Heart left ventricle (tissue), 16 donors: Measurements from ENCODE around the gene SLC12A8. TPM values are rescaled to one million over a fixed set of nuclear protein-coding genes. Genes with fewer than 3 reads are reported as not detected.

Experiments
- ATAC-seq, 4 donors: fragments of 200-7000 bp; cut with Tn5 transposase; one replicate each; pipeline ENCODE4 v1.9.1; 2020 to 2022; ENCODE audit warnings: moderate library complexity in 4 of 4, mild to moderate bottlenecking in 3 of 4, moderate number of reproducible peaks in 1 of 4
- DNase-seq, 5 donors: peaks; one replicate each; pipeline ENCODE4 v3.0.0-alpha.2; 2020
- H3K27ac ChIP-seq, 12 donors: fragments of 200-600 bp; sonication (generic) in 4 of 12; one replicate each; pipeline versions ENCODE4 v1.5.0 to v1.8.0; 2016 to 2022; ENCODE audit warnings: mild to moderate bottlenecking in 2 of 12
- H3K27me3 ChIP-seq, 9 donors: fragments of 200-600 bp; sonication (generic) in 2 of 9; one replicate each; pipeline versions ENCODE4 v1.5.1 to v1.8.0; 2016 to 2022; ENCODE audit warnings: mild to moderate bottlenecking in 3 of 9
- H3K36me3 ChIP-seq, 9 donors: fragments of 200-600 bp; sonication (generic) in 2 of 9; one replicate each; pipeline versions ENCODE4 v1.5.0 to v1.8.0; 2018 to 2022; ENCODE audit warnings: mild to moderate bottlenecking in 2 of 9
- H3K4me1 ChIP-seq, 12 donors: fragments of 200-600 bp; sonication (generic) in 4 of 12; one replicate each; pipeline versions ENCODE4 v1.5.0 to v1.8.0; 2016 to 2022; ENCODE audit warnings: mild to moderate bottlenecking in 3 of 12
- H3K4me3 ChIP-seq, 12 donors: fragments of 200-600 bp; sonication (generic) in 4 of 12; one replicate each; pipeline versions ENCODE4 v1.5.0 to v1.8.0; 2017 to 2022; ENCODE audit warnings: mild to moderate bottlenecking in 9 of 12, moderate library complexity in 4 of 12
- H3K9me3 ChIP-seq, 12 donors: fragments of 200-600 bp; sonication (generic) in 4 of 12; one replicate each; pipeline versions ENCODE4 v1.5.0 to v1.8.0; 2016 to 2022; ENCODE audit warnings: mild to moderate bottlenecking in 1 of 12
- CTCF ChIP-seq, 12 donors: fragments of 200-600 bp; sonication (generic) in 4 of 12; IDR thresholded peaks; one replicate each; pipeline versions ENCODE4 v1.5.0 to v1.8.0; 2018 to 2022; ENCODE audit warnings: antibody characterized with exemption in 12 of 12, mild to moderate bottlenecking in 5 of 12
- POLR2A ChIP-seq, 2 donors: fragments of 450-650 bp; IDR thresholded peaks; one replicate each; pipeline ENCODE4 v1.6.1; 2017; ENCODE audit warnings: antibody characterized with exemption in 2 of 2, mild to moderate bottlenecking in 2 of 2, moderate library complexity in 2 of 2
- WGBS, 4 donors: extraction: QIAGEN DNeasy Blood & Tissue Kit in 2 of 4; methylation state at CpG; one replicate each; pipeline versions ENCODE4 v1.1.5 to v1.1.7; 2013 to 2018; 5-methylcytosine and 5-hydroxymethylcytosine counted together
- intact Hi-C, 10 donors: fragments of 100-400 bp; cut with DNase I; formaldehyde crosslinking; loops; one replicate each; pipeline versions ENCODE4 v1.11.1 to v1.14.2; 2022
- polyA plus RNA-seq, 2 donors: library from polyadenylated mRNA; stranded (reverse); fragments of 200-250 nt; gene quantifications; one replicate each; pipeline ENCODE4 v1.2.3, GENCODE V29; 2013
- total RNA-seq, 9 donors: library from RNA; depleted of rRNA in 2 of 9; stranded (reverse); fragments of >200 nt in 2 of 9; fragmentation: NEBNext Ultra II Directional in 3 of 9; extraction: Animal tissue kit (Norgen Biotek cat#: 25700) in 3 of 9; gene quantifications; one replicate each; pipeline versions ENCODE4 v1.1.0 to v1.2.4, GENCODE V29; 2016 to 2023
- donor health status: ischemic (EF 13 %, LVEDD 7.1; RV severe dilation, severe dysfunction).
- donor health status: healthy with polysubstance abuse.
- donor health status: DM: no; HTN: yes; CAD: no.
- donor health status: DM: no; HTN: no; CAD: no.
- donor health status: ischemic (EF 25% LVEDD 6.9; RV normal size, moderate dysfunction).
- donor health status: ischemic (EF 25% LVEDD 5.7; RV mildly dilated, moderate dysfunction).
- donor health status: healthy.
- donor health status: DM: yes; HTN: yes; CAD: no.
- donor health status: ischemic (EF 35%, LVEDD 5.7; RV mildly dilated, moderate dysfunction).
- donor health status: nonischemic (EF 11% LVEDD 7.7; RV severe dilation, severe dysfunction).
- donor health status: DM: yes; HTN: yes; CAD: no.
- donor health status: PGD.
- donor health status: ischemic (EF 29% LVEDD 5.4; RV normal size, mild dysfunction).
- donor health status: nonischemic (EF 23%, LVEDD 6.1; RV moderate dilation, normal function).

The SLC12A8 gene
- total and polyA plus RNA-seq, 11 donors, result 0.09 to 1.9 (median 0.68) TPM; not detected in 3

GRCh38 chr3:125146626-125147490, 65.7 kb downstream of the SLC12A8 start:
- intact Hi-C loops, result loop anchor here in 3 of 10 donors (5.0 to 10.0 kb wide), 2 partner anchors 82 to 150 kb away; no protein-coding TSS in a partner anchor
- Histone ChIP-seq H3K27me3 (no peaks in the 10 kb centered on the region), H3K27ac (peak overlapping the region in 11 of 12 donors; percentile 0 to 96 (median 49)), H3K4me1 (peaks cover 7 to 97% (median 73%) of the 10 kb centered on the region in 12 donors), H3K36me3 (no peaks in the 10 kb centered on the region), H3K9me3 (no peaks in the 10 kb centered on the region), H3K4me3 (no peak overlapping the region)
- TF ChIP-seq POLR2A (IDR thresholded peaks at IDR 0.05), result no peak
- no peak for TF ChIP-seq CTCF (IDR thresholded peaks at IDR 0.05)
- 66 to 71% (median 68%) methylated on average over 20 to 22 of the region's 22 CpGs for WGBS, 4 donors
- peak in 3 of 4 donors; percentile 39 to 56 (median 56) for ATAC-seq
- DNase-seq, result peak in 4 of 5 donors; percentile 50 to 77 (median 62)

DNA sequence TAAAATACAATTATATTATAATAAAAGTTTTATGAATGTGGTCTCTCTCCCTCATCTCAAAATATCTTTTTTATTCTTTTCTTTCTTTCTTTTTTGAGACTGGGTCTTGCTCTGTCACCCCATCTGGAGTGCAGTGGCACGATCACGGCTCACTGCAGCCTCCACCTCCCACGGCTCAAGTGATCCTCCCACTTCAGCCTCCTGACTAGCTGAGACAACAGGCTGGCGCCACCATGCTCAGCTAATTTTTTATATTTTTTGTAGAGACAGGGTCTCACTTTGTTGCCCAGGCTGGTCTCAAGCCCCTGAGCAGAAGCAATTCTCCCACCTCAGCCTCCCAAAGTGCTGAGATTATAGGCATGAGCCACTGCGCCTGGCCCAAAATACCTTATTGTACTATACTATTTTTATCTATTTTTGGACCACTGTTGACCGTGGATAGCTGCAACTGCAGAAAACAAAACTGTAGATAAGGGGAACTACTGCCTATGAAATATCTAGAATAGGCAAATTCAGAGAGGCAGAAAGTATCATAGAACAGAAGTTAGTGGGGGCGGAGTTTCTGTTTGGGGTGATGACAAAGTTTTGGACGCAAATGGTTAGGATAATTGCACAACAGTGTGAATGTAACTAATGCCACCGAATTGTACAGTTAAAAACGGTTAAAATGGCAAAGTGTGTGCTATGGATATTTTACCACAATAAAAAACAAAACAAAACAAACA, 66.6 kb downstream of the SLC12A8 start:
- intact Hi-C loops, result loop anchor here in 3 of 10 donors (5.0 to 10.0 kb wide), 2 partner anchors 81 to 149 kb away; no protein-coding TSS in a partner anchor
- no peaks in the 10 kb centered on the region for H3K9me3 ChIP-seq
- H3K27me3 ChIP-seq, result no peaks in the 10 kb centered on the region
- TF ChIP-seq CTCF (IDR thresholded peaks at IDR 0.05), result no peak
- TF ChIP-seq POLR2A (IDR thresholded peaks at IDR 0.05), result no peak
- H3K27ac ChIP-seq, result peak overlapping the region in 7 of 12 donors; percentile 0 to 96 (median 50)
- DNase-seq (no peak), ATAC-seq (no peak)
- no peaks in the 10 kb centered on the region for H3K36me3 ChIP-seq
- H3K4me3 ChIP-seq, result no peak overlapping the region
- peaks cover 7 to 96% (median 73%) of the 10 kb centered on the region in 12 donors for H3K4me1 ChIP-seq
- 75 to 89% (median 81%) methylated on average over 10 of the region's 10 CpGs for WGBS, 4 donors

- intact Hi-C loops, result loop anchor here in 7 of 10 donors (5.0 to 10.0 kb wide), 5 partner anchors 80 to 147 kb away; partner anchors contain the start of gene HEG1 (in 2 of the 7)
- no peak for TF ChIP-seq POLR2A (IDR thresholded peaks at IDR 0.05)
- TF ChIP-seq CTCF (IDR thresholded peaks at IDR 0.05), result no peak
- 76 to 86% (median 80%) methylated on average over 5 of the region's 5 CpGs for WGBS, 4 donors
- no peak for DNase-seq
- Histone ChIP-seq H3K9me3 (no peaks in the 10 kb centered on the region), H3K4me3 (no peak overlapping the region), H3K27ac (peak overlapping the region in 5 of 12 donors; percentile 31 to 96 (median 44)), H3K4me1 (peaks cover 10 to 100% (median 81%) of the 10 kb centered on the region in 12 donors), H3K27me3 (no peaks in the 10 kb centered on the region), H3K36me3 (no peaks in the 10 kb centered on the region)
- no peak for ATAC-seq
Observed at GRCh38 chr3:125144653-125145314, 67.8 kb downstream of the SLC12A8 start.
